NCI-H2171 treated with DMSO at 0.1 percent for 48 hours (cell line): ENCODE measurements around the gene CSK.
A peak's percentile ranks its signal among the peaks of the same experiment; 100 is the strongest.

Experiments
- DNase-seq: peaks from one replicate; lab custom pipeline; 2025; lab: John Stamatoyannopoulos, UW

Gene CSK

DNA sequence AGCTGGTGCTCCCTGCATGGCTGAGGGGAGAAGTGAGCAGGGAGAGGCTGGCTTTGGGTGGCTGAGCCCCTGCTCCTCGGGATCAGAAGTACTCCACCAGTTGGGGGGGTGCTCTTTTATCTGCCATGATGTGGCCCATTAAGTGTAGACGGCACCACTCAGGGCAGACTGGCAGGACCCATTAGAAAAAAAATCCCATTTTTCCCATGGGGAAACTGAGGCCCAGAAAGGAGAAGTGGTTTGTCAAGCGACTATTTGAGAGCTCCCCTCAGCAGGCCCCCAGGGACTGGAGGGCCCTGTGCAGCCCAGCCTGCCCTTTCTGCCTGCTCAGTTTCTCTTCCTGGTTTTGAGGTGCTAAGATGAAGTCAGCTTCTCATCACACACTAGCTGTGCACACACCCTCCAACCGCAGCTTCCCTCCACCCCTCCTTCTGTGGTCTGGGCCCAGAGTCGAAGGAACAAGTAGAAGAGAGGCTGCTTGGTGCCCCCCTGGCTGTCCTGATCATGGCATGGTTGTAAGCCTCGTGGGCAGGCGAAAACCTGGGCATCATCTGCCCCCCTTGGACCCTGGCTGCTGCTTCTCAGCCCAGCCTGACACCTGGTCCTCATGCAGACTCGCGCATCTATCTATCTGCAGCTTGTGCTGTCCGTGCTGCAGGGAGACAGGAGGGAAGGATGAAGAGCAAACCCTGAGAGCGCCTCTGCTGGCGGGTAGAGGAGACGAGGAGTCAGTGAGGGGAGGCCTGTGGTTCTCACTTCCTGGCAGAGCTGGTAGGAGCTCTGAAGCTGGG lies 5.6 kb downstream of the CSK start:
- DNase-seq, result no peak

GRCh38 chr15:74788042-74788682 lies 6.3 kb downstream of the CSK start:
- no peak for DNase-seq

DNA sequence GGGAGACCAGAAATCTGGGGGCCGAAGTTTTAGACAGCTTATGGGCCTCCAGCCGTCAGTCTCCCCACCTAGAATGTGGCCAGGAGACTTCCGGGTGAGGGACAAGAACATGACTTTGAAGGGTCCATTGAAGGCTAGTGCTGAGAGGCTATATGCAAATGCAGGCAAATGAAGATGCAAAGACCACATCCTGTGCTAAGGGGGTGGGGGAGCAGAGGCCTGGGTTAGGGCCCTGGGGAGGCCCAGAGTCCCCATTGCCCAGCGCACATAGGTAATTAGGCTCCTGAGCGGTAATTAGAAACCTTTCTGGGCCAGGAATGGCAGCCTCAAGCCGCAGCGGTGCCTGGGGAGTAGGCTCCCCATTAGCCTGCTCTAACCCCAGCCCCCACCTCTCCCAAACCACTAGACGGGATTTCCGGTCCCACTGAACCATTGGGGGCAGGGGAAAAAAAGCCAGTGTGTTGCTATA lies 6.8 kb downstream of the CSK start:
- no peak for DNase-seq

DNA sequence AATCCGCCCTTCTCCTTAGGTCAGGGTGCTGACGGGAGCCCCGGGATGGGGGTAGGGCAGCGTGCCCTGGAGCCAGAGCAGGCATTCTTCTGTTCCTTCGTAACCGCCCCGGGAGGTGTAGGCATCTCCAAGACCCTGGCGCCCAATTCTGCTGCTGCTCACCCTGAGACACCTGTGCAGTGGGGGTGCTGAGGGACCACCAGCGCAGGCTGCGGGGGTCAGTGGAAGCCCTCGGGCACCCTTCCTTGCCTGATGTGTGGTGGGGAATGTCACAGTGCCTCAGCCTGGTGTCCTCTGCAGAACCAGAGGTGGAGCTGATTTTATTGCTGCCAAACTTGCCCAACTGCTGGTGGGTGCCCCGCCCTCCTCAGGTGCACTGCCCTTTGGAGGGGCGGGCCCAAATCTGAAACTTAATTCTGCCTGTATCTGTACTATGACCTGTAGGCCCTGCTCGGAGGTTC lies 7.3 kb downstream of the CSK start:
- no peak for DNase-seq

DNA sequence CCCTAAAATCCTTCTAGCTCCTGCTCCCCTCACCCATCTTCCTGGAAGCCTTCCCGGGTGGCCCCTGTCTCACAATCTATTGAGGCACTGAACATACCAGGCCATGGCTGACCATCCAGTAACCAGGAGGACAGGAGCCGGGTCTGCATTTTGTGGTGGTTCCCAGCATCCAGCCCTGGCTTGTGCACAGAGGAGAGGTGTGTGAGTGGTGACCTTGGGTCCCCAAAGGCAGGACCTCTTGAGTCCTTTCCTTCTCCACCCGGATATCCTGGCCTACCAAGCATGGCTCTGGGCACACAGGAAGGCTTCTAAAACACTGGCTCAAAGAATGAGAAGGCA lies 7.8 kb downstream of the CSK start:
- no peak for DNase-seq

DNA sequence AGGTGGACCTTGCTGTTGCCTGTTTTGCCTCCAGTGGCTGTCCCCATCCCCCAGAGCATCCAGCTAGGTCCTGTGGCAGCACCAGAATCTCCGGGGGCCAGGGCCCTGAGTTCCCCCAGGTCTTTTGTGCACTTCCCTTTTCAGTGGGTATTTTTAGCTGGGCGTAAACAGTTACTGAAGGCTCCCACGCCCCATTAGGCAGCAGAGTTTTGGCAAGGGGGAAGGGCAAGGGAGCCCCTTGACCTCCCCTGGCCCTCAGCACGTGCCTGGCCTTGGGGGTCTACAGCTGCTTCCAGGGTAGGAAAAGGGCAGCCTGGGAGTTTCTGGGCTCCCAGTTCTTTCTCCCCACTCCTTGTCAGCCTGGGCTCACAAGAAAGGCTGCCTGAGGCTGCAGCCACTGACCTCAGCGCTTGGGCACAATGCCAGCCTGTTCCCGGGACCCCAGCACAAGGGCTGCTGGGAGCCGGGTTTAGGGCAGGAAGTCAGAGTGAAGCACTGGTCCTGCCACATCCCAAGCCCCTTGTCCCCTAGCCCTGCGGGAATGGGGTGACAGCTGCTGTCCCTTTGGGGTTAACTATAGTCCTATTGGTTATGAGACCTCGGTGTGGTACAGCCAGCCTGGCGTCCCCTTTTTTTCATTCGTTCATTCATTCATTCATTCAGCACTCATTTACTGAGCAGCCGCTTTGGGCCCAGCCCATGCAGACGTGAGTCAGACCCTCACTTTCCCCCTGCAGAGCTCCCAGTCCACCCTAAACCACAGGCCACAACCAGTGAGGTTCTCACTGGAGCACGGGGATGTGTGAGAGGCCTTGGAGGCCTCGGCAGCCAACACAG lies 8.4 kb downstream of the CSK start:
- no peak for DNase-seq

GRCh38 chr15:74791007-74791406 lies 9.1 kb downstream of the CSK start:
- DNase-seq, result no peak

DNA sequence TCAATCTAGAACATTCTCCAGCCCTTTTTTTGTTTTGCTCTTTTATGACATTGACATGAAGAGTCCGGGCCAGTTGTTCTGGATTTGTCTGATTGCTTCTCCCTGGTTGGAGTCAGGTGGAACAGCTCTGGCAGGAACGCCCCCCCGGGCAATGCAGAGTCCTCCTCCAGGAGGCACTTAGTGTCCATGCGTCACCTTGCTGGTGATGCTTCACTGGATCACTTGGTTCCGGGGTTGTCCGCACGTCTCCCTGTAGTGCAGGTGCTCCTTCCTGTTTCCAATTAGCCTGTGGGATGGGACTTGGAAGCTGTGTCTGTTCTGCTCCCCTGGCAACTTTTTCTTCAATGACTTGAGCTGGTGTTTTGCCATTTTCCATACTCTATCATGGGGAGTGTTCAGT lies 9.8 kb downstream of the CSK start:
- DNase-seq, result no peak

DNA sequence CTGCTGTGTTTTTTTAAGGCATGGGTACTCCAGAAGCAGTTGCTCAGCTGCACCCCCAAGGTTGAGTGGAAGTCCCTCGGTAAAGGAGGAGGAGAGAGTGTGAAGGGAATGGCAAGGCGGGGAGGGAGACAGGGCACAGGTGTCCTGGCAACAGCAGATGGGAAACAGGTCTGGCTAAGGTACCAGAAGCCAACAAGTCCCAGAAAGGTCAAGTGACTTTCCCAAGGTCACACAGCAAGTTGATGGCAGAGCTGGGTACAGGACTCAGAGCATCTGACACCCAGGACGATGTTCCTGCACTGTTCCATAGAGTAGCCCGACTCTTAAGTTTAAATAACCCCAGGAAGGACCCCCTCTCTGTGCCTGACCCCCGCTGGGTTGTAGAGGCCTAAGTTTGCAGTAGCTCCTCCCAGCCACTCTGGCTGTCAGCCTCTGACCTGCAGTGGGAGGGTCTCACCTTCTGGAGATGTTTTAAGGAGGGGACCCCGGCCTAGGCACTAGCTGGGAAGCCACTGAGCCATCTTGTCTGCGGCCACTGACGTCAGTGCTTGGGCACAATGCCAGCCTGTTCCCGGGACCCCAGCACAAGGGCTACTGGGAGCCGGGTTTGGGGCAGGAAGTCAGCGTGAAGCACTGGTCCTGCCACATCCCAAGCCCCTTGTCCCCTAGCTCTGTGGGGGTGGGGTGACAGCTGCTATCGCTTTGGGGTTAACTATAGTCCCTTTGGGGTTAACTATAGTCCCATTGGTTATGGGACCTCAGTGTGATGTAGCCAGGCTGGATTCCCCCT lies 10.5 kb downstream of the CSK start:
- DNase-seq, result no peak

DNA sequence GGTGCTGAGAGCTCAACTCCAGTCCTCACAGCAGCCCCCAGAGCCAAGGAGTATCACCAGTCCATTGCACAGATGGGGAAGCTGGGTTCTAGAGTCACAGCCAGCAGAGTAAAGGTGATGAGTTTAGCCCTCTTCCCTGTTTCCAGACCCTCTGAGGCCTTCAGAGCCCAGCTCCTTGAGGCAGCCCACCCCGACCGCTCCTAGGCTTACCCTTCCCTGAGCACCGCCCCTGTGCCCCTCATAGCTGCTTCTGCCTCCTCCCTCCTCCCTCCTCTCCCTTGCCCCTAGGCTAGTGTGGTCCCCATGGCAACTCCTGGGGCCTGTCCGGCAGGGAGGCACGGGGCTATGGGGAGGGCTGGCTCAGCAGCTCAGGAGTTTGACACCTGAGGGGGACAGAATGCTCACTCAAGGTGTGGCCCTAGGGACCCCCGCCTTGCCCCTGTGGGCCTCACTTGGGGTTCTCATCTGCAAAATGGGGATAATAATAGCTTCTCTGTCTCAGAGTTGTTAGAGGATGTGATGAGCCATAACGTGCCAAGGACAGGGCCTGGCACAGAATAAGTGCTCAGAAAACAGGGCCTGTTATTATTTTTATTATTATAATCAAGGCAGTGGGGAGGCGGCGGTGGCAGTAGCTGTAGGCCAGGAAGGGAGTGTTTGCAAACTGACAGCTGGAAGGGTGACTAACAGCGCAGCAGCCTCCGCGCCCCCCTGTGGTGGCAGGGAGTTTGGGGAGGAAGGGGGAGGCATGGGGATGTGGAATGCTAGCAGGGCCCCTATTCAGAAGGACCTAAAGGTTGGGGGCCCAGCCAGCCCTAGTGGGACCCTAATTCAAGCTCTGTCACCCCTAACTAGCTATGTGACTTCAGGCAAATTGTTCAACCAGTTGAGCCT lies 11.5 kb downstream of the CSK start:
- DNase-seq, result no peak

DNA sequence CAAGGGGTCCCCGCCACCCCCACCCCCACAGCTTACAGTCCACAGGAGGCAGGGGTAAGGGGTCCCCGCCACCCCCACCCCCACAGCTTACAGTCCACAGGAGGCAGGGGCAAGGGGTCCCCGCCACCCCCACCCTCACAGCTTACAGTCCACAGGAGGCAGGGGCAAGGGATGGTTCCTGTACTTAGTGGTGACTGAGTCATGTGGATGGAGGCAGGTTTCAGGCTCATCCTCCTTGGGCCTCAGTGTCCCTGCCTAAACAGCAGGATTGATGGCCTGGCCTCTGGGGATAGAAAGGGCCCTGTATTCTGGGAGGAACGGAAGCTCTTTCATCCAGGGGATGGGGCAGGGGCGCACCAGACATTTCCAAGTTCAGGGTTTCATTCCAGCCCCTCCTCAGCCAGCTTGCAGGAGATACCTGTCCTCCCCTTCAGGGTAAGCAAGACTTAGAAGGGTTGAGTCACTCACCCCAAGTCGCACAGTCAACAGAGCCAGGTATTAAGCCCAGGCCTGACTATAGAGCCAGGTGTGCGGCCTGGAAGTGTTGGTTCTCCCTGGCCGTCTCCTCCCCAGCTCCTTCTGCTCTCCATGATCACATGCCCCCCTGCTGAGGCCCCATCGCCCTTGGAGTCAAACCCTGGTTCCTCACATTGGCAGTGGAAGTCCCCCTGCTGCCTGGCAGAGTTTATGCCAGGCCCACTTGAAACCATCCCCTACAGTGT lies 12.5 kb downstream of the CSK start:
- no peak for DNase-seq

DNA sequence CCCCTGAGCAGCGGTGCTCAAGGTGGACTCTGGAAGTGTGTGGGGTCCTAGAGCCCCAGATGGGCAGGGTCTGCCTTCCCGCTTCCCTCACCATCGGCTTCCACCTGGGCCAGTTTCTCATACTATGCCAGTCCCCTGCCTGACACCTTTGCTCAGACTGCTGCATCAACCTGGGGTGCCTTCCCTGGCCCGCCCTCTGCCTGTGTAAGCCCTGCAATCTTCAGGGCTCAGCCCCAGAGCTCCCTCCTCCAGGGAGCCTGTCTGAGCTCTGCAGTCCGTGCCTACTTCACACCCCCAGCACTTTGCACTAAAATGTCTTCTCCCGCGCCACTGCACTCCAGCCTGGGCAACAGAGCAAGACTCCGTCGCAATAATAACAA lies 13.1 kb downstream of the CSK start:
- no peak for DNase-seq

- no peak for DNase-seq
Measured at GRCh38 chr15:74795966-74796625, 14.2 kb downstream of the CSK start.

DNA sequence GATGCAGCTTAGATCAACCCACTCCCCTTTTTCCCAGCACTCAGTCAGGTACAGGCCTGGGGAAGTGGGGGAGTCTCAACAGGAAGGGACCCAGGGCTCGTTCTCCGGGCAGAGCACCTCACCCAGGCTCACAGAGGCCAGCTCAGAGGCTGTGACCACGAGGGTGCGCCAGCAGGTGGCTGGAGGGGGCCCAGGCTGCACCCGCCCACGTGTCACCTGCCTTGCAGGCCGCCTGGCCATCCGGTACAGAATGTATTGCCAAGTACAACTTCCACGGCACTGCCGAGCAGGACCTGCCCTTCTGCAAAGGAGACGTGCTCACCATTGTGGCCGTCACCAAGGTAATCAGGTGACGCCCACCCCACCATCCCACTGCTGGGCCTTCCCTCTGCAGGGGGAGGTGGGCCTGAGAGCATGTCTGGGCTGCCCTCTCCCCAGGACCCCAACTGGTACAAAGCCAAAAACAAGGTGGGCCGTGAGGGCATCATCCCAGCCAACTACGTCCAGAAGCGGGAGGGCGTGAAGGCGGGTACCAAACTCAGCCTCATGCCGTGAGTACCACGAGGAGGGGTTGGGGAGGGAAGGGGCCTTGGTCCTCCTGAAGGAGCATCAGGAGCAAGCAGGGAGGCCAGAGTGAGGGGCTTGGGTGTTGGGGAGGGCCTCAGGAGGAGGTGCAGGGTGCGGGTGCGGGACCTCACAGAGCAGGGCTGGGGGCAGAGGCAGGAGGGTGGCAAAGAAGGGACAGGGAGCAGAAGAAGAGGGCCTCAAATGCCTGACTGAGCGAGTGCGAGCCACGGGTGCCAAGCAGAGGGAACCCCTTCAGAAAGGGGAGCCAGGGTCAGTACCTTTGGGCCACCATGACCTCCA lies 16.7 kb downstream of the CSK start:
- DNase-seq, result no peak

DNA sequence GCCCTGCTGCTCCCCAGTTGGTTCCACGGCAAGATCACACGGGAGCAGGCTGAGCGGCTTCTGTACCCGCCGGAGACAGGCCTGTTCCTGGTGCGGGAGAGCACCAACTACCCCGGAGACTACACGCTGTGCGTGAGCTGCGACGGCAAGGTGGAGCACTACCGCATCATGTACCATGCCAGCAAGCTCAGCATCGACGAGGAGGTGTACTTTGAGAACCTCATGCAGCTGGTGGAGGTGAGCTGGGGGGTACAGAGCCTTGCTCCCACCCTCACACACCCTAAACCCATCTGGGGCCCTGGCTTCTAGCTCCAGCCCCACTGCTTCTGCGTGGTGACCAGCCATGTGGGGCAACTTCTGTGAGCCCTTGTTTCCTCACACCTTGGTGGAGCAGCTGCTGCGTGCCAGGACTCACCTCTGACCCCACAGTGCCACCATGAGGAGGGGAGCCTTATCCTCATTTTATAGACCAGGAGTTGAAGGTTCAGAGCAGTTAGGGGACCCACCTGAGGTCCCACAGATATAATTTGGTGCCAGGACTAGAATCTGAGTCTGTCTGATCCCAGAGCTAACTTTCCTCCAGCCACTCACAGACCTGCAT lies 17.5 kb downstream of the CSK start:
- no peak for DNase-seq

DNA sequence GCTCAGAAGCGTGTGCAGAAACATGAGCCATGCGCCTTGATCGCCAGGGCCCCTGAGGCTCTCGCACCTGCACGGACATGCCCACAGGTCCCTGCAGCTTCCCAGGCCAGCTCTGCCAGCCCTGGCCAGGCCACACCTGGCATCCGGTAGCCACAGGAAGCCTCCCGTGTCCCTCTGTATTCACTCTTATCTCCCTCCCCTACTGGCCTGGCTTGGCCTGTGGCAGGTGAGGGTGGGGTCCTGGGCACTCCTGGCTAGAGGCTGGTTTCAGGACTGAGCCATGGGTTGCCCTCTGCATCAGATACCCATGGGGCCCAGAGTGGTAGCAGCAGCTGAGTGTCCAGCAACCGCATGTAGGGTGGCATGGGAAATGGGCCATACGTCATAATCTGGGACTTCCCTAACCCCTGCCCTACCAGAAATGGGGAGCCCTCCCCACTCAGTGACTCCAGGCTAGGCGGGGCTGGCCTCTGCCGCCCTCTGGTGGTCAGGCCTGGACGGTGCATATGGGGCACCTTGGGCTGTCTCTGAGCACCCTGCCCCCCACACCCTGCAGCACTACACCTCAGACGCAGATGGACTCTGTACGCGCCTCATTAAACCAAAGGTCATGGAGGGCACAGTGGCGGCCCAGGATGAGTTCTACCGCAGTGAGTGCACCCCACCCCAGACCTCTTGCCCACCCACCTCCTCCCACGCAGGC lies 18.1 kb downstream of the CSK start:
- peak; percentile 71 for DNase-seq

GRCh38 chr15:74800559-74801094 lies 18.7 kb downstream of the CSK start:
- no peak for DNase-seq
